LoVo (cell line): ENCODE measurements around the gene AKT3.
"Not testable (repeated sequence)": the region's sequence is repeated elsewhere in the genome, so short reads cannot be mapped to it uniquely, and the experiment has no call there.

ENCODE experiments used
- DNase-seq: peaks from one replicate; pipeline ENCODE4 v3.0.0-alpha.2; 2016; ENCODE audit warnings: low spot score

Gene AKT3

GRCh38 chr1:243850202-243850451 lies at the start of gene AKT3:
Gene AKT3 (minus strand): TSS chr1:243850243. CDS start chr1:243843170, 7,073 bp downstream.
- peak; percentile 45 for DNase-seq

GRCh38 chr1:243898278-243898677 lies 48.2 kb upstream of the AKT3 start:
- DNase-seq, result no peak

- DNase-seq, result no peak
These were observed 46.3 kb upstream of the AKT3 start for GRCh38 chr1:243896313-243896712.

GRCh38 chr1:243892456-243892855 lies 42.4 kb upstream of the AKT3 start:
- DNase-seq, result no peak

GRCh38 chr1:243890576-243890975 lies 40.5 kb upstream of the AKT3 start:
- DNase-seq, result no peak

- no peak for DNase-seq
These were observed 35.8 kb upstream of the AKT3 start for GRCh38 chr1:243885806-243886205.

GRCh38 chr1:243884603-243885002 lies 34.6 kb upstream of the AKT3 start:
- no peak for DNase-seq

- DNase-seq, result no peak
These were observed 33.5 kb upstream of the AKT3 start for GRCh38 chr1:243883551-243883950.

- DNase-seq, result no peak
These were observed 32.2 kb upstream of the AKT3 start for GRCh38 chr1:243882276-243882675.

GRCh38 chr1:243877058-243877457 lies 27.0 kb upstream of the AKT3 start:
- DNase-seq, result not testable (repeated sequence)

- no peak for DNase-seq
These were observed 5.7 kb upstream of the AKT3 start for GRCh38 chr1:243855616-243856318.

GRCh38 chr1:243851765-243852164 lies 1.7 kb upstream of the AKT3 start:
- no peak for DNase-seq

GRCh38 chr1:243851257-243851756 lies 1.3 kb upstream of the AKT3 start:
- DNase-seq, result no peak

GRCh38 chr1:243850452-243851256 lies 611 bp upstream of the AKT3 start:
- DNase-seq, result peak; percentile 27

- DNase-seq, result no peak
These were observed 432 bp downstream of the AKT3 start for GRCh38 chr1:243849421-243850201.

GRCh38 chr1:243848858-243849420 lies 1.1 kb downstream of the AKT3 start:
- peak; percentile 13 for DNase-seq

- DNase-seq, result no peak
These were observed 1.7 kb downstream of the AKT3 start for GRCh38 chr1:243848165-243848857.

- no peak for DNase-seq
These were observed 3.3 kb downstream of the AKT3 start for GRCh38 chr1:243846761-243847160.

GRCh38 chr1:243845888-243846287 lies 4.2 kb downstream of the AKT3 start:
- no peak for DNase-seq

- no peak for DNase-seq
These were observed 5.9 kb downstream of the AKT3 start for GRCh38 chr1:243844186-243844585.

- DNase-seq, result no peak
These were observed 7.0 kb downstream of the AKT3 start for GRCh38 chr1:243842978-243843511.

GRCh38 chr1:243842161-243842560 lies 7.9 kb downstream of the AKT3 start:
- no peak for DNase-seq
